ENCODE measurements around the gene MBOAT1.

The MBOAT1 gene

GRCh38 chr6:20205722-20206161 lies 6.5 kb downstream of the MBOAT1 start:
- TF ChIP-seq EZH2phosphoT487 (IDR thresholded peaks at IDR 0.05; ENCODE audit: borderline replicate concordance) (no peak), CTCF (conservative IDR thresholded peaks at IDR 0.05; ENCODE audit: low read length) (no peak)
- Histone ChIP-seq H3K9me2 (replicated peaks; ENCODE audit: low read depth, low read length) (no peaks in the 10 kb centered on the region), H3K79me2 (ENCODE audit: insufficient read depth, low read length) (peaks cover 74% of the 10 kb centered on the region), H3K9me3 (ENCODE audit: insufficient read depth, low read depth, low read length) (no peaks in the 10 kb centered on the region), H3K4me2 (ENCODE audit: low read depth, low read length, poor library complexity, severe bottlenecking) (peak overlapping the region; percentile 68), H4K20me1 (ENCODE audit: insufficient read depth, low read length, poor library complexity, severe bottlenecking) (peaks cover 4% of the 10 kb centered on the region), H2AFZ (ENCODE audit: low read length) (no peak overlapping the region), H3F3A (ENCODE audit: low read depth) (peaks cover 7% of the 10 kb centered on the region; the same call in 1 of the 2 replicates), H3K9ac (ENCODE audit: low read depth, low read length, poor library complexity, severe bottlenecking) (peak overlapping the region; percentile 10), H3K27me3 (ENCODE audit: insufficient read depth, low read length, poor library complexity, severe bottlenecking) (no peaks in the 10 kb centered on the region), H3K4me1 (ENCODE audit: insufficient read depth, low read length, poor library complexity, severe bottlenecking) (peaks cover 85% of the 10 kb centered on the region), H3K36me3 (ENCODE audit: insufficient read depth, low read length) (no peaks in the 10 kb centered on the region), H3K4me3 (ENCODE audit: low read length, poor library complexity, severe bottlenecking) (peak overlapping the region; percentile 30)

GRCh38 chr6:20204512-20204894 lies 7.8 kb downstream of the MBOAT1 start:
- peaks cover 82% of the 10 kb centered on the region for H3K79me2 ChIP-seq (ENCODE audit: insufficient read depth, low read length)
- TF ChIP-seq EZH2phosphoT487 (IDR thresholded peaks at IDR 0.05; ENCODE audit: borderline replicate concordance), result no peak

GRCh38 chr6:20203561-20204511 lies 8.4 kb downstream of the MBOAT1 start:
- no peak overlapping the region for H2AFZ ChIP-seq (ENCODE audit: low read length)
- TF ChIP-seq CTCF (conservative IDR thresholded peaks at IDR 0.05; ENCODE audit: low read length) (no peak), EZH2phosphoT487 (IDR thresholded peaks at IDR 0.05; ENCODE audit: borderline replicate concordance) (no peak)
- no peaks in the 10 kb centered on the region for H3K27me3 ChIP-seq (ENCODE audit: insufficient read depth, low read length, poor library complexity, severe bottlenecking)
- H4K20me1 ChIP-seq (ENCODE audit: insufficient read depth, low read length, poor library complexity, severe bottlenecking), result peaks cover 4% of the 10 kb centered on the region
- peak overlapping the region; percentile 15 for H3K9ac ChIP-seq (ENCODE audit: low read depth, low read length, poor library complexity, severe bottlenecking)
- peaks cover 80% of the 10 kb centered on the region for H3K79me2 ChIP-seq (ENCODE audit: insufficient read depth, low read length)
- H3K4me2 ChIP-seq (ENCODE audit: low read depth, low read length, poor library complexity, severe bottlenecking), result peak overlapping the region; percentile 68
- no peak overlapping the region for H3K4me3 ChIP-seq (ENCODE audit: low read length, poor library complexity, severe bottlenecking)
- no peaks in the 10 kb centered on the region for H3K9me2 ChIP-seq (replicated peaks; ENCODE audit: low read depth, low read length)
- no peaks in the 10 kb centered on the region for H3F3A ChIP-seq (ENCODE audit: low read depth)
- peaks cover 72% of the 10 kb centered on the region for H3K4me1 ChIP-seq (ENCODE audit: insufficient read depth, low read length, poor library complexity, severe bottlenecking)
- H3K36me3 ChIP-seq (ENCODE audit: insufficient read depth, low read length), result no peaks in the 10 kb centered on the region
- H3K9me3 ChIP-seq (ENCODE audit: insufficient read depth, low read depth, low read length), result no peaks in the 10 kb centered on the region

More at GRCh38 chr6:20204512-20204894, 7.8 kb downstream of the MBOAT1 start:
- H3K9me3 ChIP-seq (ENCODE audit: insufficient read depth, low read depth, low read length), result no peaks in the 10 kb centered on the region
- no peak overlapping the region for H3K4me3 ChIP-seq (ENCODE audit: low read length, poor library complexity, severe bottlenecking)
- H3K9ac ChIP-seq (ENCODE audit: low read depth, low read length, poor library complexity, severe bottlenecking), result peak overlapping the region; percentile 15
- peaks cover 5% of the 10 kb centered on the region; the same call in 1 of the 2 replicates for H3F3A ChIP-seq (ENCODE audit: low read depth)
- no peaks in the 10 kb centered on the region for H3K9me2 ChIP-seq (replicated peaks; ENCODE audit: low read depth, low read length)
- peaks cover 72% of the 10 kb centered on the region for H3K4me1 ChIP-seq (ENCODE audit: insufficient read depth, low read length, poor library complexity, severe bottlenecking)
- no peaks in the 10 kb centered on the region for H3K36me3 ChIP-seq (ENCODE audit: insufficient read depth, low read length)
- peak overlapping the region; percentile 68 for H3K4me2 ChIP-seq (ENCODE audit: low read depth, low read length, poor library complexity, severe bottlenecking)
- H3K27me3 ChIP-seq (ENCODE audit: insufficient read depth, low read length, poor library complexity, severe bottlenecking), result no peaks in the 10 kb centered on the region
- no peak overlapping the region for H2AFZ ChIP-seq (ENCODE audit: low read length)
- H4K20me1 ChIP-seq (ENCODE audit: insufficient read depth, low read length, poor library complexity, severe bottlenecking), result peaks cover 4% of the 10 kb centered on the region

All from Loucy (cell line).